SHP77 treated with DMSO at 0.1 percent for 48 hours (cell line): ENCODE results near the gene GALNT11.
"Not testable (repeated sequence)": the region's sequence is repeated elsewhere in the genome, so short reads cannot be mapped to it uniquely, and the experiment has no call there.

Experiments used
- DNase-seq: peaks from one replicate; lab custom pipeline; 2025; lab: John Stamatoyannopoulos, UW

Gene GALNT11

DNA sequence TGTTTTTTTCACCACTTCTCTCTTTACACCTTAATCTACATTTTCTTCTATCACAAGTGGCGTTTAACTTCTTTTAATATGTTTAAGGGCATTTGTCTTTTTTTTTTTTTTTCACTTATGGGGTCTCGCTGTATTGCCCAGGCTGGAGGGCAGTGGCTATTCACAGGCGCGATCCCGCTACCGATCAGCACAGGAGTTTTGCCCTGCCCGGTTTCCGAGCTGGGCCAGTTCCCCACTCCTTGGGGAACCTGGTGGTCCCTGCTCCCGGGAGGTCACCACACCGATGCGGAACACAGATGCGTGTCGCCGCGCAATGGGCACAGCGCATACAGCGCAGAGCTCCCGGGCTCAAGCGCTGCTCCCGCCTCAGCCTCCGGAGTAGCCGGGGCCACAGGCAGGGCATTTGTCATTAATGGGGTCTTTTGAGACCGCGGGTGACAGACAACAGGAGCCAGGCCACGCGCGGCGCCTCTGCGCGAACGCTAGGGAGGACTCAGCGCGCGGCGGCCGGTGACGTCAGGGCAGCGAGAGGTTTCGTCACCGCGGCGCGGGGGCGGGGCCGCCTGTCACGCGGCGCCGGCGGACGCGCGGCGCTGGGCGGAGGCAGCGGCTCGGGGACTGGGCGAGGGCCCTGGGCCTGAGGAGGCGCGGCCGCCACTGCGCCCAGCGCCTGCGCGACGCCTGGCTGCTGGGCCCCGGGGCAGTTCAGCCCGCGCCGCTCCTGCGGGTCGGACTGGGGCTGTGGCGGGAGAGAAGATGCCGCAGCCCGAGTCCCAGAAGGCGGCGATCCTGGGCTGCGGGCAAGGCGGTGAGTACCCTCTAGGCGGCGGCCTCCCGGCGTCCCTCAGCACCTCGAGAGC is at the start of gene GALNT11:
Gene GALNT11, plus strand, starts transcription at position 598 of the 860 bp plus-strand sequence. CDS start 68,554 bp downstream, outside the sequence.
- peak; percentile 28 for DNase-seq

GRCh38 chr7:151978616-151979015 is 46.9 kb upstream of the GALNT11 start:
- DNase-seq, result no peak

GRCh38 chr7:151981223-151981622 is 44.3 kb upstream of the GALNT11 start:
- DNase-seq, result no peak

DNA sequence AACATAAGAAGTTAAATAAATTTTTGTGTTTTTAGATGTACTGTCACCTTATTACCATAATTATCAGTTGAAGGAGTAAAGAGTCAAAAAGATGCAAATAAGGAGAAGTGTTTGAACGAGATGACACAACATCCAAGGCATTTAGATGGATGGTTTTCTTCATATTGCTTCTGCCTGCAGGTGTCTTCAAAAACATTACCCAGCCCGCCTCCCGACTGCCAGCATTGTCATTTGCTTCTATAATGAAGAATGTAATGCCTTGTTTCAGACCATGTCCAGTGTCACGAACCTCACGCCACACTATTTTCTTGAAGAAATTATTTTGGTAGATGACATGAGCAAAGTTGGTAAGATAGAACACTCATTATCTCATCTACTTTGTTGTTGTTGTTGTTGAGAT is 42.7 kb upstream of the GALNT11 start:
- no peak for DNase-seq

DNA sequence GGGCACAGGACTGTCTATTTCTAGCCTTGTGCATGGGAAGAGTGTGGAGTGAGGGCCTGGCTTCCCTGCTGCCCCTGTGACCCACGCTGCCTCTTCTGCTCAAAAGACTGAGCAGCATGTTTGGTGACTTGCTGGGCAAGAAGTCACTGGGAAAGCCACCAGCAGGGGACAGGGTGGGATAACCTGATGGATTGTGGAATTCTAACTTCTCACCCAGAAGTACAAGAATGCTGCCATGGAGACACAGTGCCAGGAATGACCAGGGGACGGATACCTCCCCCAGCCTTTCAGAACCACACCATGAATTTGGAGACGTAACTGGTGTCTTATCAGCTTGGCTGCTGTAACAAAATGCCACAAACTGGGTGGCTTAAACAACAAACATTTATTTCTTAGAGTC is 40.9 kb upstream of the GALNT11 start:
- DNase-seq, result no peak

DNA sequence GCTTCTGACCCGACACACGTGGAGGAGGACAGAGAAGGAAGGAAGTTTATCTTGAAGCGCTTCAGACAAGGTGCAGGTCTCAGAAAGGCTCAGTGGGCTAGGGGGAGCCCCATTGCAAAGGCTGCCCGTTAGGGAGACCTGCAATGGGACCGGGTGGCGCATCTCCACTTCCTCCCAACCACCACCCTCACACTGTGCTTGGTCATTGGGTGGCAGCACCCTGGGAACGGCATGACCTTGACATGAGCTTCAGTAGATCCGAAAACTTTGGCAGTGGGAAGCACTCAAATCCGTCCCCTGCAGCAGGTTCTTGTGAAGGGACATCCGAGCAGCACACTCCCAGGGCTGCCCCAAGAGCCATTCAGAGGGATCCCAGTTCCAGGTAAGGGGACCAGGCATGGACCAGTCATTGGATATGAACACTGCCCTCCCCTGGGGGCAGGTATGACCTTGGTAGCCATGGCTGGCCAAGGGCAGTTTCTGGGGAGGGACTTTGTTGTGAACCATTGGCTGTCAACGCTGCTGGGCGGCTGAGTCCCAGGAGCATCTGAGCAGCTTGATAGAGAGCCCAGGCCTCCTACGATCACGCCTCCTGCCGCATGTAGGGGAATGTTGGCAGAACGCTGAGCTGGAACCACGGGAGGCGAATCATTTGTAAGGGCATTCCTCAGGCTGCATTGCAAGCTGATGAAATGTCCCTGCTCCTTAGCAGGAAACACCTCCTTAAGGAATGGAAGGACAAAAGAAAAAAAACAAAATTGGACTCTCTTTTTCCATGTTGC is 37.5 kb upstream of the GALNT11 start:
- DNase-seq, result no peak

DNA sequence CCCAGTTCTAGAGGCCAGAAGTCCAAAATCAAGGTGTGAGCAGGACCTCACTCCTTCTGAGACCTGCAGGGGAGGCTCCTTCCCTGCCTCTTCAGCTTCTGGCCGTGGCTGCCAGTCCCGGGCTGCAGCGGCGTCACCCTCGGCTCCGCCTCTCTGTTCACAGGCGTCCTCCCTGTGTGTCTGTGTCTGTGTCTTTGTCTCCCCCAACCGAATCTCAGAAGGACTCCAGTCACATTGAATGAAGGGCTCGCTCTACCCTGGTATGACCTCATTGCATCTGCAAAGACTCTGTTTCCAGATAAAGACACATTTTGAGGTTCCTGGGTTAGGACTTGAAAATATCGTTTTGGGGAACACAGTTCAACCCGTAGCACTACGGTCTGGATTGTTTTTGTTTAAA is 33.1 kb upstream of the GALNT11 start:
- DNase-seq, result peak; percentile 5

DNA sequence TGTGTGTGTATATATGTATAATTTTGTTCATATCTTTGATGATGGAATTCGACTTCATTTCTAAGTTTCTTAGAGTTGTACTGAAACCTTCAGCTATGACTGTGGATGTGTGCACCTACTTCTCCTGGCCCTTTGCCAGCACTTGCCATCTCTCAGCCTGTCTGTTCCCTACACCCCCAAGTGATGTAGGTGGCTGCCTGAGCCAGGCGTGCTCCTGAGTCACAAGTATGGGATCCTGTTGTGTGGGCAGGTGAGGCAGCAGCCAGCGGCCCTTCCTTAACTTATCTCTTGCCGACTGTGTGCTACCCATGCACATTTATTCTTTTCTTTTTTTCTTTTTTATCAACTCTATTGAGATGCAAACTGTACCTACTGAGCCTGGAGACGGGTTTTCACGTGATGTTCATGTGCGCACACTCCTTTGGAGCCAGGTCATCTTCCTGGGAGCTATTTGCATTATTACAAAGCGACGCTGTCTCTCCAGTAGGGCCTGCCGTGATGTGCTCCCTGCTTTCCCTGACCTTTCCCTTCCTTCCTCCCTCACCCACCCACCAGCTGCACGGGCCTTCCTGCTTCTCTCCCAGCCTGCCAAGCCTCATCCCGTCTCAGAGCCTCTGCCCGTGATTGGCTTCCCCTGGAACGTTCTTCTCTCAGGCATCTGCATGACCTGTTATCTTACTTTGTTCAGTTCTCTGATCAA is 31.3 kb upstream of the GALNT11 start:
- no peak for DNase-seq

- no peak for DNase-seq
Measured at GRCh38 chr7:151999424-152000090, 25.9 kb upstream of the GALNT11 start.

DNA sequence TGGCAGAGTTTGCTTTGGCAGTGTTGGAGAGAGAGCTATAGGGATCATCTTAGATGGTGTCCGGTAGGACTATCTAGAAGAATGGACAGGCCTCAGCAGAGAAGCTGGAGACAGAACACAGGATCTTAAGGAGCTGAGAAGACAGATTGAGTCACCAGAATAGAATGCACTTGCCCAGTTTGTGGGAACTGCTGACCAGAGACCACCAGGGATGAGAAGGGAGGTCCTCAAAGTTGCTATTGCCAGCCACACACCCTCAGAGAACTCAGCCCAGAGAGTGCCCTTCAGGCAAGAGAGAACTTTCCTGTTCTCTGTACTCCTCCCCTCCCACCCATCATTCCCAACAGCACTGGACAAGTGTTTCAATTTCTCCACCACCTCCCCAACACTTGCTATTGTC is 25.3 kb upstream of the GALNT11 start:
- no peak for DNase-seq

GRCh38 chr7:152006336-152006735 is 19.1 kb upstream of the GALNT11 start:
- DNase-seq, result no peak

DNA sequence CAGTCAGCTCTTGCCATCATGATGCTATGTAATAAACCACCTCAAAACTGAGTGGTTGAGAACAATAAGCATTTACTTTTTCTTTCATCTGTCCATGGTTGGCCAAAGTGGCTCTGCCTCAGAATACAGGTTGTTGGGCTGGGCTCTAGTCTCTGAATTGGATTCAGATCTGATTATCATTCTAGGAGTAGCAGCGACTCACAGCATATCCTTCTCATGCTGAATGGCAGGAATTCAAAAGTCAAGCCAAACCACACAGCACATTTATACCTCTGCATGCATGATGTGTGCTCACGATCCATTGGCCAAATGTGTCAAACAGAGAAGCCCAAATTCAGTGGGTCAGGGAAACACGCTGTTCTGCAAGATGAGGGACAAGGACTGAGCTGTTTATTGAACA is 13.6 kb upstream of the GALNT11 start:
- DNase-seq, result no peak

GRCh38 chr7:152013230-152013629 is 12.2 kb upstream of the GALNT11 start:
- no peak for DNase-seq

- no peak for DNase-seq
Measured at GRCh38 chr7:152013974-152014373, 11.5 kb upstream of the GALNT11 start.

GRCh38 chr7:152014722-152015121 is 10.8 kb upstream of the GALNT11 start:
- no peak for DNase-seq

DNA sequence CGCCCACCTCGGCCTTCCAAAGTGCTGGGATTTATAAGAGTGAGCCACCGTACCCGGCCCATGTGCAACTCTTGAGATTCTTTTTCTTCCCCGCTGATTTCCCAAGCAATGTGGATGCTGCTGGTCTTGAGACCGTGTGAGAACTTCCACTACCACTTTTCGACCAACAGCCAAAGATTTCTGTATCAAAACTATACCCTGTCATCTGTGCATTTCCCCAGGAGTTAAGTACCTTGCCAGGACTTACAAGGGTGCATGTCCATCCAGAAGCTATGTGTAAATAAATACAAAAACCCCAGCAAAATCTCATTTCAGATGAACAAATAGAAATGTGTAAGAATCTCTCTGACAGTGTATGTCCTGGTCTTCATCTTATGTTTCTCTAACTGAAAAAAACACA is 9.9 kb upstream of the GALNT11 start:
- DNase-seq, result no peak

GRCh38 chr7:152016947-152017346 is 8.5 kb upstream of the GALNT11 start:
- DNase-seq, result no peak

- DNase-seq, result not testable (repeated sequence)
Measured at GRCh38 chr7:152017683-152018082, 7.8 kb upstream of the GALNT11 start.

GRCh38 chr7:152021740-152022139 is 3.7 kb upstream of the GALNT11 start:
- DNase-seq, result not testable (repeated sequence)

GRCh38 chr7:152025937-152026890 is 740 bp downstream of the GALNT11 start:
- DNase-seq, result no peak
